OCI-LY3 (cell line): Measurements from ENCODE around the gene NCOA1.

Experiments used
- H2AFZ ChIP-seq: fragments of 200-600, 300-600 bp; shearing (Covaris generic); 2 replicates; pipeline ENCODE4 v1.6.0; 2014; ENCODE audit warnings: antibody characterized with exemption, low read depth, low read length
- H3K27ac ChIP-seq: fragments of 200-600, 300-600 bp; sonication (generic); 2 replicates; pipeline ENCODE4 v1.5.1; 2014; ENCODE audit warnings: mild to moderate bottlenecking, low read length, moderate library complexity, mixed read lengths
- H3K27me3 ChIP-seq: fragments of 200-600, 300-600 bp; sonication (generic); 2 replicates; pipeline ENCODE4 v1.6.1; 2014; ENCODE audit warnings: low read depth, low read length, mixed read lengths
- H3K36me3 ChIP-seq: fragments of 200-600, 300-600 bp; sonication (generic); replicated peaks from 2 replicates; pipeline ENCODE3; 2014; ENCODE audit warnings: low read depth, low read length, mixed read lengths
- H3K4me1 ChIP-seq: fragments of 300-600, 200-600 bp; sonication (generic); 2 replicates; pipeline ENCODE4 v1.6.1; 2014; ENCODE audit warnings: low read length, mixed read lengths
- H3K4me2 ChIP-seq: fragments of 200-600, 300-600 bp; sonication (generic); 2 replicates; pipeline ENCODE4 v1.6.1; 2014; ENCODE audit warnings: low read length, mixed read lengths
- H3K4me3 ChIP-seq: fragments of 300-600, 200-600 bp; sonication (generic); 2 replicates; pipeline ENCODE4 v1.5.1; 2014; ENCODE audit warnings: antibody characterized with exemption, mild to moderate bottlenecking, low read length, moderate library complexity
- H3K79me2 ChIP-seq: fragments of 300-600, 200-600 bp; shearing (Covaris generic); 2 replicates; pipeline ENCODE4 v1.6.1; 2014; ENCODE audit warnings: mild to moderate bottlenecking, low read length, mixed read lengths
- H3K9ac ChIP-seq: fragments of 300-600, 200-600 bp; shearing (Covaris generic); 2 replicates; pipeline ENCODE4 v1.6.0; 2014; ENCODE audit warnings: mild to moderate bottlenecking, low read length, moderate library complexity
- H3K9me3 ChIP-seq: fragments of 200-600, 300-600 bp; shearing (Covaris generic); 2 replicates; pipeline ENCODE4 v1.6.1; 2014; ENCODE audit warnings: low read length, mixed read lengths; ENCODE audit not compliant: insufficient read depth
- H4K20me1 ChIP-seq: fragments of 200-600, 300-600 bp; sonication (generic); 2 replicates; pipeline ENCODE4 v1.6.1; 2016; ENCODE audit warnings: low read length, mixed read lengths; ENCODE audit not compliant: insufficient read depth
- CTCF ChIP-seq: fragments of 200-600, 300-600 bp; sonication (generic); IDR thresholded peaks from 2 replicates; pipeline ENCODE4 v1.5.1; 2014; ENCODE audit warnings: antibody characterized with exemption, low read length, low read depth
- EZH2phosphoT487 ChIP-seq: fragments of 200-600 bp; shearing (Covaris generic); IDR thresholded peaks from 2 replicates; pipeline ENCODE4 v1.6.1; 2018; ENCODE audit warnings: antibody characterized with exemption, mixed run types, low read depth

Gene NCOA1

DNA sequence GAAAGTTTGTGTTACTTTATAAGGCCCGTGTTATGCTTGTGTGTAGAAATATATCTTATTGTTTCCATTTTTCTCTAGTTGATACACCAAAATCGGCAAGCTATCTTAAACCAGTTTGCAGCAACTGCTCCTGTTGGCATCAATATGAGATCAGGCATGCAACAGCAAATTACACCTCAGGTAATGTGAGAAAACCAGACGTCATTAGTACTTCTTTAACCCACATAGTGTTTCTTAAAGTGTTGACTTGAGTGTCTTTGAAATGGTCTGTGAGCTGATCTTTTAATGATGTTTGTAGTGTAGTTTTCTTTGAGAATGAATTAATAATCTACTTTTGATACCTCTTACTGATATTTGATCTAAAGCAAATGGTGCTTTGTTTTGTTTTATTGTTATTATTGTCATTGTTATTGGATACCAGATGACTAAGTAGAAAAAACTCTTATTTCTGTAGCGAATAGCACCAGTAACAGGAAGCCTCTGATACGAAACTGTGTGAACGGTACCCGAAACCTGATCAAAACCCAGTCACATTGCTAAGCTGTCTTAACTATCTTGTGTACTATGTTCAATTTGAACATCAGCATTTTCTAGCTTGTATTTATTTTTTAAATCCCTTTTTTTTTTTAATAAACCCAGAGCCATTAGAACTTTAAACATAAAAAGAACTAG, 248.4 kb downstream of the NCOA1 start:
- Histone ChIP-seq H3K9me3 (no peaks in the 10 kb centered on the region), H3K79me2 (no peaks in the 10 kb centered on the region), H3K4me2 (no peak overlapping the region), H3K4me3 (no peak overlapping the region), H3K4me1 (peaks cover 3% of the 10 kb centered on the region; the same call in 1 of the 2 replicates), H4K20me1 (no peaks in the 10 kb centered on the region), H3K9ac (no peak overlapping the region), H3K36me3 (no peaks in the 10 kb centered on the region), H3K27me3 (no peaks in the 10 kb centered on the region), H3K27ac (no peak overlapping the region), H2AFZ (no peak overlapping the region)
- TF ChIP-seq EZH2phosphoT487 = no peak
- no peak for TF ChIP-seq CTCF

- H3K27ac ChIP-seq = no peak overlapping the region
- H2AFZ ChIP-seq = no peak overlapping the region
- H3K9ac ChIP-seq = no peak overlapping the region
- no peaks in the 10 kb centered on the region for H3K9me3 ChIP-seq
- H3K4me3 ChIP-seq = no peak overlapping the region
- no peak overlapping the region for H3K4me2 ChIP-seq
- no peaks in the 10 kb centered on the region for H3K79me2 ChIP-seq
- H4K20me1 ChIP-seq = no peaks in the 10 kb centered on the region
- no peaks in the 10 kb centered on the region for H3K36me3 ChIP-seq
- peaks cover 3% of the 10 kb centered on the region; the same call in 1 of the 2 replicates for H3K4me1 ChIP-seq
- no peaks in the 10 kb centered on the region for H3K27me3 ChIP-seq
- TF ChIP-seq EZH2phosphoT487 (no peak), CTCF (no peak)
Measured at GRCh38 chr2:24740142-24740541, 249.1 kb downstream of the NCOA1 start.

- Histone ChIP-seq H3K4me3 (no peak overlapping the region), H4K20me1 (no peaks in the 10 kb centered on the region), H3K9me3 (no peaks in the 10 kb centered on the region), H3K27me3 (no peaks in the 10 kb centered on the region), H3K4me1 (peaks cover 9% of the 10 kb centered on the region), H3K9ac (no peak overlapping the region), H2AFZ (no peak overlapping the region), H3K79me2 (no peaks in the 10 kb centered on the region), H3K4me2 (no peak overlapping the region), H3K27ac (no peak overlapping the region), H3K36me3 (no peaks in the 10 kb centered on the region)
- no peak for TF ChIP-seq CTCF
- no peak for TF ChIP-seq EZH2phosphoT487
Measured at GRCh38 chr2:24742730-24743129, 251.7 kb downstream of the NCOA1 start.

- H4K20me1 ChIP-seq = no peaks in the 10 kb centered on the region
- no peak overlapping the region for H2AFZ ChIP-seq
- no peak overlapping the region for H3K9ac ChIP-seq
- no peak overlapping the region for H3K4me2 ChIP-seq
- H3K4me1 ChIP-seq = peaks cover 10% of the 10 kb centered on the region
- TF ChIP-seq CTCF (no peak), EZH2phosphoT487 (no peak)
- no peaks in the 10 kb centered on the region for H3K36me3 ChIP-seq
- no peak overlapping the region for H3K27ac ChIP-seq
- no peaks in the 10 kb centered on the region for H3K79me2 ChIP-seq
- H3K4me3 ChIP-seq = no peak overlapping the region
- no peaks in the 10 kb centered on the region for H3K9me3 ChIP-seq
- H3K27me3 ChIP-seq = no peaks in the 10 kb centered on the region
Measured at GRCh38 chr2:24743924-24744323, 252.9 kb downstream of the NCOA1 start.
